ENCODE data around the gene MAP4. TPM values are rescaled to one million over a fixed set of nuclear protein-coding genes. Genes with fewer than 3 reads are reported as not detected.
A peak's percentile ranks its signal among the peaks of the same experiment; 100 is the strongest.

The MAP4 gene
- total RNA-seq, 1 donor from 2014 or later = 54.6 TPM

DNA sequence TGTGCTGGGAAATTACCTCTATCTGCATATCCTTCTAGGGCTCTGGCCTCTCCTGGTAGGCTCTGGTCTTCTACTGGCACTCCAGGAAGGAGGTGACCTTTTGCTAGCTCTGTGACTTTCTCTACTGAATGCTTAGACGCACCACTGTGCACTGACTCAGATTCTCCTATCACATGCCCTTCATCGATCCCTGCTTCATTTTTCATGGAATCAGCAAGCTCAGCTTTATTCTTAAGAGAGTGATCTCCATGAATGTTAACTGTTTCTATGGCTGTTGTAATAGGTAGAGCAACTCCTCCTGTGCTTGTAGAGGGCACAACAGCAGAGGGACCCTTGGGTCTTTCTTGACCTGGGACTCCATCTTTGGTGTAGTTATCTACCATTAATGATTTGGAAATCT, 106.6 kb downstream of the MAP4 start:
- no peak for TF ChIP-seq EZH2 (IDR thresholded peaks at IDR 0.05)
- TF ChIP-seq EZH2phosphoT487 (IDR thresholded peaks at IDR 0.05) = no peak
- Histone ChIP-seq H3K79me2 (ENCODE audit: low read depth) (no peaks in the 10 kb centered on the region), H2AFZ (replicated peaks) (no peak overlapping the region), H3F3A (ENCODE audit: low read depth) (no peaks in the 10 kb centered on the region), H3K27me3 (no peaks in the 10 kb centered on the region), H4K20me1 (ENCODE audit: low read depth) (no peaks in the 10 kb centered on the region), H3K4me2 (no peak overlapping the region), H3K36me3 (no peaks in the 10 kb centered on the region), H3K4me3 (no peak overlapping the region), H3K4me1 (no peaks in the 10 kb centered on the region), H3K9ac (no peak overlapping the region), H3K27ac (no peak overlapping the region), H3K9me3 (ENCODE audit: low read depth) (no peaks in the 10 kb centered on the region)
- Mint-ChIP-seq H3K4me1 (peaks cover 9% of the 10 kb centered on the region), H3K9me3 (peaks cover 2% of the 10 kb centered on the region), H3K27me3 (ENCODE audit: insufficient read depth, low read depth) (no peaks in the 10 kb centered on the region), H3K4me3 (no peak overlapping the region), H3K27ac (no peak overlapping the region), H3K36me3 (peaks cover 49% of the 10 kb centered on the region)
- no peak for DNase-seq (ENCODE audit: low spot score)

DNA sequence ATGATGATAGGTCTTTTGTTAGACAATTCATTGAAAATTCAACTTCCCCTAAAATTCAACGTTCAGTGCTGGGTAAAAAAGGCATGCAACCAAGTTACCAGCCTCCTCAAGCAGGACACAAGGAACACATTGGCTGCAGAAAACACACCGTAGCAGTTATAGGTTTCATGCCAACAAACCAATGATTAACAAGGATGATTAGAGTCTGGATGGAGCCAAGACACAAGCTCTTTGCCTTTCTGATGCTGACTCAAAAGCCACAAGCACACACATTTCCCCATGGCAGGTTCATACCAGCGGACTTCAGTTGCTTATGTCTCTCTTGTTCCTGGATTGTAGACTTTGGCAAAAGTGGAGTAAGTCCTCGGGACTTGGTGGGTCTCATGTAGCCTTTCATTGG, 107.5 kb downstream of the MAP4 start:
- no peak overlapping the region for H2AFZ ChIP-seq (replicated peaks)
- H3K4me1 Mint-ChIP-seq = peaks cover 9% of the 10 kb centered on the region
- no peak overlapping the region for H3K27ac ChIP-seq
- H3K79me2 ChIP-seq (ENCODE audit: low read depth) = no peaks in the 10 kb centered on the region
- no peak for DNase-seq (ENCODE audit: low spot score)
- H3K27me3 ChIP-seq = no peaks in the 10 kb centered on the region
- no peak overlapping the region for H3K4me3 Mint-ChIP-seq
- H3K9ac ChIP-seq = no peak overlapping the region
- no peaks in the 10 kb centered on the region for H3F3A ChIP-seq (ENCODE audit: low read depth)
- H3K4me2 ChIP-seq = no peak overlapping the region
- H3K36me3 ChIP-seq = no peaks in the 10 kb centered on the region
- no peaks in the 10 kb centered on the region for H3K9me3 ChIP-seq (ENCODE audit: low read depth)
- peaks cover 47% of the 10 kb centered on the region for H3K36me3 Mint-ChIP-seq
- H3K4me1 ChIP-seq = no peaks in the 10 kb centered on the region
- no peak overlapping the region for H3K4me3 ChIP-seq
- H3K9me3 Mint-ChIP-seq = peaks cover 2% of the 10 kb centered on the region
- no peaks in the 10 kb centered on the region for H4K20me1 ChIP-seq (ENCODE audit: low read depth)
- TF ChIP-seq EZH2 (IDR thresholded peaks at IDR 0.05) = no peak
- TF ChIP-seq, protein P1, sequence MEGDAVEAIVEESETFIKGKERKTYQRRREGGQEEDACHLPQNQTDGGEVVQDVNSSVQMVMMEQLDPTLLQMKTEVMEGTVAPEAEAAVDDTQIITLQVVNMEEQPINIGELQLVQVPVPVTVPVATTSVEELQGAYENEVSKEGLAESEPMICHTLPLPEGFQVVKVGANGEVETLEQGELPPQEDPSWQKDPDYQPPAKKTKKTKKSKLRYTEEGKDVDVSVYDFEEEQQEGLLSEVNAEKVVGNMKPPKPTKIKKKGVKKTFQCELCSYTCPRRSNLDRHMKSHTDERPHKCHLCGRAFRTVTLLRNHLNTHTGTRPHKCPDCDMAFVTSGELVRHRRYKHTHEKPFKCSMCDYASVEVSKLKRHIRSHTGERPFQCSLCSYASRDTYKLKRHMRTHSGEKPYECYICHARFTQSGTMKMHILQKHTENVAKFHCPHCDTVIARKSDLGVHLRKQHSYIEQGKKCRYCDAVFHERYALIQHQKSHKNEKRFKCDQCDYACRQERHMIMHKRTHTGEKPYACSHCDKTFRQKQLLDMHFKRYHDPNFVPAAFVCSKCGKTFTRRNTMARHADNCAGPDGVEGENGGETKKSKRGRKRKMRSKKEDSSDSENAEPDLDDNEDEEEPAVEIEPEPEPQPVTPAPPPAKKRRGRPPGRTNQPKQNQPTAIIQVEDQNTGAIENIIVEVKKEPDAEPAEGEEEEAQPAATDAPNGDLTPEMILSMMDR (IDR thresholded peaks at IDR 0.05) = no peak
- no peak for TF ChIP-seq EZH2phosphoT487 (IDR thresholded peaks at IDR 0.05)
- no peaks in the 10 kb centered on the region for H3K27me3 Mint-ChIP-seq (ENCODE audit: insufficient read depth, low read depth)
- H3K27ac Mint-ChIP-seq = no peak overlapping the region

- Histone ChIP-seq H3K4me2 (no peak overlapping the region), H3K4me1 (no peaks in the 10 kb centered on the region), H3K79me2 (ENCODE audit: low read depth) (no peaks in the 10 kb centered on the region), H3K4me3 (no peak overlapping the region), H3K9ac (no peak overlapping the region), H3K27me3 (no peaks in the 10 kb centered on the region), H3K9me3 (ENCODE audit: low read depth) (no peaks in the 10 kb centered on the region), H4K20me1 (ENCODE audit: low read depth) (no peaks in the 10 kb centered on the region), H2AFZ (replicated peaks) (no peak overlapping the region), H3K27ac (no peak overlapping the region), H3K36me3 (no peaks in the 10 kb centered on the region), H3F3A (ENCODE audit: low read depth) (no peaks in the 10 kb centered on the region)
- TF ChIP-seq EZH2 (IDR thresholded peaks at IDR 0.05) (no peak), EZH2phosphoT487 (IDR thresholded peaks at IDR 0.05) (no peak)
- TF ChIP-seq, protein P1 (IDR thresholded peaks at IDR 0.05) = no peak
- DNase-seq (ENCODE audit: low spot score) = no peak
- Mint-ChIP-seq H3K4me3 (no peak overlapping the region), H3K27me3 (ENCODE audit: insufficient read depth, low read depth) (no peaks in the 10 kb centered on the region), H3K4me1 (peaks cover 13% of the 10 kb centered on the region), H3K9me3 (peaks cover 2% of the 10 kb centered on the region), H3K36me3 (peaks cover 49% of the 10 kb centered on the region), H3K27ac (no peak overlapping the region)
Measured at GRCh38 chr3:47907784-47908183, 108.4 kb downstream of the MAP4 start.

DNA sequence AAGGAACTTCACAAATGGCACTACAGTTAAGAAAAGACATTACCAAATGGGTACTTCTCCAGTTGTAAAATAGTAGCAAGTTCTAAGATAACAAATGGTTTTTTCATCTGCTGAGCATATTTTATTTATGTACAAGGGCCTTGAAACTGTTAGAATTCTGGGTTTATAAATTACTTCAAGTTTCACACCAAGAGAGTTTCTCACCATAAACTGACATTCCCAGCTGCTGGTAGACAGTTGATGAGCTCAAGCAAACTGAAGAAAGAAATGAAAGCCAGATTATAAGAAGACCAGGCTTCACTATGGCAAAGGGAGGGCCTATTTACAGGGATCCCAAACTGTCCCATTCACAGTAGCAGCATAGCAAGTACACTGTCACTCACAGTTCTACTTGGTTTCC, 113.5 kb downstream of the MAP4 start:
- TF ChIP-seq, protein P1 (IDR thresholded peaks at IDR 0.05) = no peak
- TF ChIP-seq EZH2 (IDR thresholded peaks at IDR 0.05) (no peak), EZH2phosphoT487 (IDR thresholded peaks at IDR 0.05) (no peak)
- no peak overlapping the region for H3K27ac ChIP-seq
- no peaks in the 10 kb centered on the region for H3K27me3 ChIP-seq

More for the DNA sequence above, 113.5 kb downstream of the MAP4 start:
- no peaks in the 10 kb centered on the region for H3K36me3 ChIP-seq
- H3K79me2 ChIP-seq (ENCODE audit: low read depth) = no peaks in the 10 kb centered on the region
- H3K4me3 ChIP-seq = no peak overlapping the region
- peaks cover 23% of the 10 kb centered on the region for H3K4me1 Mint-ChIP-seq
- no peak overlapping the region for H3K9ac ChIP-seq
- H4K20me1 ChIP-seq (ENCODE audit: low read depth) = no peaks in the 10 kb centered on the region
- H3K9me3 Mint-ChIP-seq = no peaks in the 10 kb centered on the region
- H3K4me1 ChIP-seq = no peaks in the 10 kb centered on the region
- H3K4me3 Mint-ChIP-seq = no peak overlapping the region
- DNase-seq (ENCODE audit: low spot score) = no peak
- no peaks in the 10 kb centered on the region for H3K27me3 Mint-ChIP-seq (ENCODE audit: insufficient read depth, low read depth)
- no peak overlapping the region for H2AFZ ChIP-seq (replicated peaks)
- peaks cover 17% of the 10 kb centered on the region for H3K36me3 Mint-ChIP-seq
- H3K4me2 ChIP-seq = no peak overlapping the region
- H3K9me3 ChIP-seq (ENCODE audit: low read depth) = no peaks in the 10 kb centered on the region
- peak overlapping the region; percentile 64 for H3K27ac Mint-ChIP-seq
- peaks cover 5% of the 10 kb centered on the region for H3F3A ChIP-seq (ENCODE audit: low read depth)

All from neural progenitor cell (in vitro differentiated cells).